Aorta (tissue), 5 donors: Measurements from ENCODE around the gene TAS2R5. TPM values are rescaled to one million over a fixed set of nuclear protein-coding genes. Genes with fewer than 3 reads are reported as not detected.
"Not testable (repeated sequence)": the region's sequence is repeated elsewhere in the genome, so short reads cannot be mapped to it uniquely, and the experiment has no call there.

Source experiments
- ATAC-seq: fragments of 200-7000 bp; cut with Tn5 transposase; one replicate; pipeline ENCODE4 v1.9.1; 2022; ENCODE audit warnings: moderate library complexity; ENCODE audit not compliant: low FRiP score
- DNase-seq, 2 donors: peaks; one replicate each; pipeline ENCODE4 v3.0.0-alpha.2; 2020
- H3K27ac ChIP-seq, 2 donors: one replicate each; pipeline ENCODE4 v1.5.1; 2013; ENCODE audit warnings: low read length in 2 of 2, mild to moderate bottlenecking in 2 of 2, moderate library complexity in 2 of 2, control low read depth in 1 of 2, inconsistent platforms in 1 of 2, low read depth in 1 of 2
- H3K27me3 ChIP-seq, 2 donors: one replicate each; pipeline ENCODE4 v1.6.1; 2013; ENCODE audit warnings: control low read depth in 1 of 2, low read length in 1 of 2, mild to moderate bottlenecking in 1 of 2, moderate library complexity in 1 of 2; ENCODE audit not compliant: insufficient read depth in 2 of 2, control insufficient read depth in 1 of 2
- H3K36me3 ChIP-seq, 2 donors: one replicate each; pipeline ENCODE4 v1.6.1; 2013; ENCODE audit warnings: control low read depth in 1 of 2, low read length in 1 of 2, mild to moderate bottlenecking in 1 of 2; ENCODE audit not compliant: insufficient read depth in 2 of 2, control insufficient read depth in 1 of 2
- H3K4me1 ChIP-seq, 2 donors: one replicate each; pipeline ENCODE4 v1.6.1; 2013; ENCODE audit warnings: low read length in 2 of 2, control low read depth in 1 of 2, mild to moderate bottlenecking in 1 of 2, moderate library complexity in 1 of 2; ENCODE audit not compliant: insufficient read depth in 2 of 2, control insufficient read depth in 1 of 2
- H3K4me3 ChIP-seq, 2 donors: one replicate each; pipeline ENCODE4 v1.5.1; 2013; ENCODE audit warnings: low read length in 2 of 2, control low read depth in 1 of 2, mild to moderate bottlenecking in 1 of 2
- H3K9me3 ChIP-seq: one replicate; pipeline ENCODE4 v1.6.1; 2013; ENCODE audit warnings: mild to moderate bottlenecking, low read length; ENCODE audit not compliant: control insufficient read depth
- WGBS, 2 donors: extraction: QIAGEN DNeasy Blood & Tissue Kit; methylation state at CpG; one replicate each; pipeline ENCODE4 v1.1.7; 2013; 5-methylcytosine and 5-hydroxymethylcytosine counted together
- intact Hi-C, 2 donors: fragments of 100-400 bp; cut with DNase I; formaldehyde crosslinking; loops; one replicate each; pipeline versions ENCODE4 v1.14.2 to v1.15.0; 2022
- long read RNA-seq, 2 donors: library from polyadenylated mRNA; unstranded; transcript quantifications; one replicate each; pipeline ENCODE4 v2.0.0, GENCODE V29; 2020 to 2021
- polyA plus RNA-seq, 2 donors: library from polyadenylated mRNA; stranded (reverse); fragments of 200-250 nt; gene quantifications; one replicate each; pipeline ENCODE4 v1.2.3, GENCODE V29; 2013
- total RNA-seq, 2 donors: library from RNA; stranded (reverse); fragmentation: NEBNext Ultra II Directional; extraction: Animal tissue kit (Norgen Biotek cat#: 25700); gene quantifications; one replicate each; pipeline ENCODE4 v1.2.1, GENCODE V29; 2021
- donor health status: healthy with polysubstance abuse.
- donor health status: Bipolar disorder and iron deficiency.
- donor health status: DM: no; HTN: no; CAD: no.
- donor health status: DM: no; HTN: no; CAD: no.
- donor health status: DM: yes; HTN: yes; CAD: no.

TAS2R5 gene, protein sequence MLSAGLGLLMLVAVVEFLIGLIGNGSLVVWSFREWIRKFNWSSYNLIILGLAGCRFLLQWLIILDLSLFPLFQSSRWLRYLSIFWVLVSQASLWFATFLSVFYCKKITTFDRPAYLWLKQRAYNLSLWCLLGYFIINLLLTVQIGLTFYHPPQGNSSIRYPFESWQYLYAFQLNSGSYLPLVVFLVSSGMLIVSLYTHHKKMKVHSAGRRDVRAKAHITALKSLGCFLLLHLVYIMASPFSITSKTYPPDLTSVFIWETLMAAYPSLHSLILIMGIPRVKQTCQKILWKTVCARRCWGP
- total RNA-seq (1 to 10 TPM; 1.7 to 5.0 TPM), polyA plus RNA-seq (under 1 TPM in 1 of 2 donors, not detected in 1; 0.18 TPM)
- long read RNA-seq, donor 1, result 0 reads
- long read RNA-seq, donor 2, partial matches to known transcripts, result 0 of 2 reads
- long read RNA-seq, donor 2, other reads (novel, unspliced or antisense), result 1 of 2 reads

DNA sequence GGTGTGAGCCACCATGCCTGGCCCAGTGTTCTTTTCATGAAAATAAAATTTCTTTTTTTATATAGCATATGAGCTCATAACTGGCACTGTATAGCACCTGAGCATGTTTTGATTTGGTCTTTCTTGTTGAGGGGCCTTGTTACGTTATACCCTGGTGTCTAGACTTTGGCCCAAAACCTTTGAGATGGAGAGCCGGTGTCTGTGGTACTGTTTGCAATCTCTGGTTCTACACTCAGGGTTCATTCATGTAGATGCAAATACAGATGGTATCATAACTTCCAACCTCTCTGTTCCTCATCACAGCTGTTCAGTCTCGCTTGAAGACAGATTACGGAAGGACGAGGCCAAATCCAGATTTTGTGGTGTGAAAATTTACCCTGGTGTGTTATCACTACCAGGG lies at the start of gene TAS2R5:
Gene TAS2R5 (plus strand): TSS at position 301 of the 400 bp plus-strand sequence. CDS start 145 bp downstream, outside the sequence.
- Histone ChIP-seq H3K27me3 (no peaks in the 10 kb centered on the region), H3K4me1 (no peaks in the 10 kb centered on the region), H3K27ac (no peak within 1 kb of the TSS), H3K36me3 (peaks cover 0 to 6% of the 10 kb centered on the region in 2 donors), H3K4me3 (no peak within 1 kb of the TSS), H3K9me3 (no peaks in the 10 kb centered on the region)
- no peak for DNase-seq
- ATAC-seq, result no peak
- intact Hi-C loops, result no loop called here
- WGBS, 2 donors, result 85 to 89% methylated on average over 5 of the region's 5 CpGs

DNA sequence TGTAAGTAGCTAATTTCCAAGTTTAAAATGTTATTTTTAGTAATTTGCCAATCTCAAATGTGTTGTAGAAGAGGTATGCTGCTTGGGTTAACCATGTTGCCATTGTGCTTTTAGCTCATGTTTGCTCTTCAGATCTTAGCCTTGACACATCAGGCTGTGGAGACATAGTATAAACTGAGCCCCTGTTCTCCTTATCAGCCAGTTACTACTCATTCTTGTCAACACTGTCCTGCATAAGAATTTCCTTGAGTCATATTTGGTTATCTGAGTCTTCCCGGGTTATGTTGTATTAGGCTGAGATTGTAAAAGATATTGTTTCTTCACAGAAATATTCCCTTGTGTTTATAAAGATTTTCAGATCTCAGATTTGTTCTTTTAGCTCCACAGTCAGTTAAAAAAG lies 47.8 kb upstream of the TAS2R5 start:
- no peak for ATAC-seq
- no peak overlapping the region for H3K27ac ChIP-seq
- no peak overlapping the region for H3K4me3 ChIP-seq
- no peaks in the 10 kb centered on the region for H3K27me3 ChIP-seq
- no peak for DNase-seq
- no peaks in the 10 kb centered on the region for H3K9me3 ChIP-seq
- peaks cover 0 to 4% of the 10 kb centered on the region in 2 donors for H3K36me3 ChIP-seq
- 24 to 33% methylated on average over 1 of the region's 1 CpG for WGBS, 2 donors
- intact Hi-C loops, result no loop called here
- H3K4me1 ChIP-seq, result peaks cover 0 to 2% of the 10 kb centered on the region in 2 donors

DNA sequence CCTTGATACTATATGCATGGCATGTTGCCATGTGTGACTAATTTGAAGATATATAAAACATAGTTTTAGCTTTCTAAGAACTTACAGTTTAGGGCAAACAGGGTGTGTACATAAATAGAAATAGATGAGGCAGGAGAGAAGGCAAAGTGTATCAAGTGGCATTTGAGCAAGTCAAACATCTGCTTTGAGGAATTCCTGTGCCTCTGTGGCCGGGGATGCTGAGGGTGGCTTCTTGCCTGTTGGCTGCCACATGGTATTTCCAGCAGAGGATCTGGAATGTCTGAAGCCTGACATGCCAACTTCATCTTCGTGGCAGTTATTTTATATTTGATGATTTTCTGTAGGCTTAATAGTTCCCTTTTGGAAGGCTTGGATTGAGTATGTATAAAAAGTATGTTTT lies 45.9 kb upstream of the TAS2R5 start:
- intact Hi-C loops, result no loop called here
- Histone ChIP-seq H3K36me3 (peaks cover 0 to 4% of the 10 kb centered on the region in 2 donors), H3K27ac (no peak overlapping the region), H3K4me1 (peaks cover 0 to 2% of the 10 kb centered on the region in 2 donors), H3K27me3 (no peaks in the 10 kb centered on the region), H3K9me3 (no peaks in the 10 kb centered on the region), H3K4me3 (no peak overlapping the region)
- ATAC-seq, result no peak
- 75 to 82% methylated on average over 2 of the region's 2 CpGs for WGBS, 2 donors
- DNase-seq, result no peak

DNA sequence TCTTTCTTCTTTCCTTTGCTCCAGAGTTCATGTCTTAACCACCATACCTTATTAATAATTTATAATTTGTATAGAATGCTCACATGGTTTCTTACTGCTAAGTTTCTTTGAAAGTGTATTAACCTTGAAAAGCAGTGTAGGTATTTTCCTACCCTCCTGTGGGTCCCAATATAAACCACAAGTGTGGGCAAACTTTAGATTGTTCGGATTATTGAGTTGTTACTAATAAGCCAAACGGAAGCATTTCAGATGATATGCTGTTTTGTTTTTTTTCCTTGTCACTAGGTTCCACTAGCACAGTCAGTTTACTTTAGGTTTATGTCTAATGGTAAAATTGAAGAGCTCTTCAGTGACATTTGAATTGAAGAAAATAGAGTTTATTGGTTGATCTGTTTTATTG lies 41.6 kb upstream of the TAS2R5 start:
- H3K9me3 ChIP-seq, result peaks cover 7% of the 10 kb centered on the region
- no peak overlapping the region for H3K4me3 ChIP-seq
- H3K27me3 ChIP-seq, result no peaks in the 10 kb centered on the region
- H3K27ac ChIP-seq, result no peak overlapping the region
- peaks cover 3 to 6% of the 10 kb centered on the region in 2 donors for H3K36me3 ChIP-seq
- 91 to 94% methylated on average over 2 of the region's 2 CpGs for WGBS, 2 donors
- no peak for DNase-seq
- ATAC-seq, result no peak
- intact Hi-C loops, result no loop called here
- peaks cover 0 to 1% of the 10 kb centered on the region in 2 donors for H3K4me1 ChIP-seq

DNA sequence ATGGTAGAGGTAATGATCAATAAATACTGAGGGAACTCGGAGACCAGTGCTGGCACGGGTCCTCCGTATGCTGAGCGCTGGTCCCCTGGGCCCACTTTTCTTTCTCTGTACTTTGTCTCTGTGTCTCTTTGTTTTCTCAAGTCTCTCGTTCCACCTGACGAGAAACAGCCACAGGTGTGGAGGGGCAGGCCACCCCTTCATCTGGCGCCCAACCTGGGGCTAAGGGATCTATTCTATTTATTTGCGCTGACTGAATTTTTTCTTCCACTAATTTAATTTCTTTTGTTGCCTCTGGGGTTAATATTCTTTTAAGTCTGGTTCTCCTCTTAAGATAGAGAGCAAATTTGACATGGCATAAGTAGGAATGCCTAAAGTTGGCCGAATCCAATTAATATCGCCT lies 38.1 kb upstream of the TAS2R5 start:
- H3K9me3 ChIP-seq, H3K4me3 ChIP-seq, H3K4me1 ChIP-seq, ATAC-seq, intact Hi-C loops, DNase-seq, H3K27ac ChIP-seq, H3K27me3 ChIP-seq, H3K36me3 ChIP-seq: not testable (repeated sequence)
- WGBS, 2 donors, result 98 to 99% methylated on average over 10 of the region's 10 CpGs

DNA sequence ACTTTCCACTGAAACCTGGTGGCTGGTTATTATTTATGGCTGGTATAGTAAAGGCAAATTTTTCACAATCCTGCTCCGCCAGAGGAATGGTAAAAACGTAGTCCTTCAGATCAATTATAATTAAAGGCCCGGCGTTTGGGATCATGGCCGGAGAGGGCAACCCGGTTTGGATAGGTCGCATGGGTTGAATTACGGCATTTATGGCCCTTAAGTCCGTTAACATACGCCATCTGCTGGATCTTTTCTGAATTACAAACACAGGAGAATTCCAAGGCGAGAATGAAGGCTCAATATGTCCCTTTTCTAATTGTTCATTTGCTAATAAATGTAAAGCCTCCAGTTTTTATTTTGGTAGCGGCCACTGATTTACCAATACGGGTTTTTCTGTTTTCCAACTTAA lies 37.4 kb upstream of the TAS2R5 start:
- DNase-seq (no peak), ATAC-seq (no peak)
- intact Hi-C loops, result no loop called here
- Histone ChIP-seq H3K4me1 (peaks cover 0 to 1% of the 10 kb centered on the region in 2 donors), H3K36me3 (peaks cover 6 to 12% of the 10 kb centered on the region in 2 donors), H3K9me3 (peaks cover 7% of the 10 kb centered on the region), H3K4me3 (no peak overlapping the region), H3K27ac (no peak overlapping the region), H3K27me3 (no peaks in the 10 kb centered on the region)
- WGBS, 2 donors, result 96 to 97% methylated on average over 13 of the region's 13 CpGs

DNA sequence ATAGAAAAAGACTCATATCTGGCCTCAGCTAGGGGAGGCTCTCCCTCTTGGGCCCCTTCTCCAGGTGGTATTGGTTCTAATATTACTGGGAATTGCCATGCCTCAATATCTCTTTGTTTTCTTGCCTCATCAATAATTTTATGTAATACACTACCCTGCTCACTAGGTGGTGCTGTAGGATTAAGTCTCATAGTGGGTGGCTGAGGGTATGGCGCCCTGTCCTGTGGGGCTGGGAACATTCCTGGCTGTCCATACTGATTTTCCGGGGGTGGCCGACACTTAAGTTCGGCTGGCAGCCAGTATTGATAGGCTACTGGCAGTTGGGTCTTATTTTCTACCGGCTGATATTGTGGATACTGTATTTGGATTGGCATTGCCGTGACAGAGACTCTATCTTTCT lies 35.1 kb upstream of the TAS2R5 start:
- DNase-seq, result no peak
- Histone ChIP-seq H3K36me3 (peaks cover 3 to 13% of the 10 kb centered on the region in 2 donors), H3K9me3 (peaks cover 7% of the 10 kb centered on the region)

DNA sequence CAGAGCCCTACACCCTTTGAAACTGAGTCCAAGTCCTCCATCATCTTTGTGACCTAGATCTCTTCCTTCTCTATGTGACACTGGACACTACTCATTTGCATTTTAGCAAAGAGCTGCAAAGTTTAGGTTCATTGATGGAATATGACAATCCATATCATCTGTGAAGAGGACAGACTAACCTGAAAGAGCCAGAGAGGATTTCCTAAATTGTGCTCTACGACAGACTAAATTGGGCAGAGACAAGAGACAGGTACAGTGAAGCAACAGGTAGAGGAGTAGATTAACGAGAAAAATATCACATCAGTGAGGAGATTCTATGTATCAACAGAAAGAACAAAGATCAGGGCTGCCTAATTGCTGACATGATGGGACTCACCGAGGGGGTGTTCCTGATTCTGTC lies 26.2 kb upstream of the TAS2R5 start, which contains the start of gene TAS2R3:
Gene TAS2R3 (plus strand): TSS at position 301 of the 400 bp plus-strand sequence. CDS start 62 bp downstream, at position 363.
- H3K36me3 ChIP-seq, result peaks cover 9 to 12% of the 10 kb centered on the region in 2 donors

More for the DNA sequence above, 35.1 kb upstream of the TAS2R5 start:
- WGBS, 2 donors, result 76 to 84% methylated on average over 6 of the region's 6 CpGs
- H3K27me3 ChIP-seq, result no peaks in the 10 kb centered on the region
- intact Hi-C loops, result no loop called here
- H3K4me3 ChIP-seq, result no peak overlapping the region
- ATAC-seq, result no peak
- no peaks in the 10 kb centered on the region for H3K4me1 ChIP-seq
- no peak overlapping the region for H3K27ac ChIP-seq

DNA sequence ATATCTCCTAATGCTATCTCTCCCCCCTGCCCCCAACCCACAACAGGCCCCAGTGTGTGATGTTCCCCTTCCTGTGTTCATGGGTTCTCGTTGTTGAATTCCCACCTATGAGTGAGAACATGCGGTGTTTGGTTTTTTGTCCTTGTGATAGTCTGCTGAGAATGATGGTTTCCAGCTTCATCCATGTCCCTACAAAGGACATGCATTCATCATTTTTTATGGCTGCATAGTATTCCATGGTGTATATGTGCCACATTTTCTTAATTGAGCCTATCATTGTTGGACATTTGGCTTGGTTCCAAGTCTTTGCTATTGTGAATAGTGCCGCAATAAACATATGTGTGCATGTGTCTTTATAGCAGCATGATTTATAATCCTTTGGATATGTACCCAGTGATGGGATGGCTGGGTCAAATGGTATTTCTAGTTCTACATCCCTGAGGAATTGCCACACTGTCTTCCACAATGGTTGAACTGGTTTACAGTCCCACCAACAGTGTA lies 19.9 kb upstream of the TAS2R5 start:
- H3K9me3 ChIP-seq, DNase-seq, H3K36me3 ChIP-seq, H3K4me1 ChIP-seq, H3K27ac ChIP-seq, H3K27me3 ChIP-seq, H3K4me3 ChIP-seq, intact Hi-C loops, ATAC-seq: not testable (repeated sequence)
- WGBS, 2 donors, result 96 to 97% methylated on average over 3 of the region's 3 CpGs

More for the DNA sequence above, 26.2 kb upstream of the TAS2R5 start, which contains the start of gene TAS2R3:
- Histone ChIP-seq H3K9me3 (no peaks in the 10 kb centered on the region), H3K4me1 (no peaks in the 10 kb centered on the region), H3K4me3 (no peak within 1 kb of the TSS), H3K27me3 (no peaks in the 10 kb centered on the region), H3K27ac (no peak within 1 kb of the TSS)
- DNase-seq (no peak), ATAC-seq (no peak)
- 97 to 98% methylated on average over 3 of the region's 3 CpGs for WGBS, 2 donors
- intact Hi-C loops, result no loop called here
